Hepatocyte (in vitro differentiated cells): ENCODE results near the gene SPATA20. TPM values are rescaled to one million over a fixed set of nuclear protein-coding genes. Genes with fewer than 3 reads are reported as not detected.

Source experiments
- DNase-seq: peaks from one replicate; pipeline ENCODE4 v3.0.0-alpha.2; 2016; ENCODE audit warnings: low spot score
- H2AFZ ChIP-seq: fragments of 200-600 bp; sonication (generic); 2 replicates; pipeline ENCODE4 v1.6.0; 2016; ENCODE audit warnings: antibody characterized with exemption, mild to moderate bottlenecking
- H3K27ac ChIP-seq: fragments of 200-600 bp; sonication (generic); 2 replicates; pipeline ENCODE4 v1.5.1; 2016; ENCODE audit warnings: mild to moderate bottlenecking
- H3K27me3 ChIP-seq: fragments of 200-600 bp; sonication (generic); 2 replicates; pipeline ENCODE4 v1.6.1; 2016
- H3K36me3 ChIP-seq: fragments of 200-600 bp; sonication (generic); replicated peaks from 2 replicates; pipeline ENCODE4 v1.5.1; 2016; ENCODE audit warnings: low read depth; ENCODE audit not compliant: insufficient read depth
- H3K4me1 ChIP-seq: fragments of 200-600 bp; sonication (generic); 2 replicates; pipeline ENCODE4 v1.5.1; 2016; ENCODE audit warnings: mild to moderate bottlenecking, moderate library complexity; ENCODE audit not compliant: insufficient read depth
- H3K4me2 ChIP-seq: fragments of 200-600 bp; sonication (generic); 2 replicates; pipeline ENCODE4 v1.6.0; 2016
- H3K4me3 ChIP-seq: fragments of 200-600 bp; sonication (generic); 2 replicates; pipeline ENCODE4 v1.5.1; 2016; ENCODE audit warnings: mild to moderate bottlenecking
- H3K79me2 ChIP-seq: fragments of 200-600 bp; sonication (generic); 2 replicates; pipeline ENCODE4 v1.6.0; 2017; ENCODE audit warnings: mild to moderate bottlenecking
- H3K9me2 ChIP-seq: fragments of 200-600 bp; sonication (generic); replicated peaks from 2 replicates; pipeline ENCODE4 v1.6.0; 2017; ENCODE audit warnings: mild to moderate bottlenecking; ENCODE audit not compliant: insufficient read depth
- H3K9me3 ChIP-seq: fragments of 200-600 bp; sonication (generic); 2 replicates; pipeline ENCODE4 v1.5.1; 2016; ENCODE audit warnings: low read depth, mild to moderate bottlenecking
- H4K20me1 ChIP-seq: fragments of 200-600 bp; sonication (generic); 2 replicates; pipeline ENCODE4 v1.6.0; 2016; ENCODE audit warnings: mild to moderate bottlenecking; ENCODE audit not compliant: insufficient read depth, poor library complexity, severe bottlenecking
- EZH2 ChIP-seq: fragments of 200-600 bp; sonication (generic); IDR thresholded peaks from 2 replicates; pipeline ENCODE4 v1.6.1; 2016; ENCODE audit warnings: antibody characterized with exemption, mild to moderate bottlenecking, borderline replicate concordance
- EZH2phosphoT487 ChIP-seq: fragments of 200-600 bp; sonication (generic); IDR thresholded peaks from one replicate; pipeline ENCODE4 v1.6.1; 2018; ENCODE audit warnings: antibody characterized with exemption, mild to moderate bottlenecking, low read depth, moderate library complexity; ENCODE audit not compliant: unreplicated experiment, severe bottlenecking
- WGBS: methylation state at CpG from one replicate; pipeline ENCODE4 v1.1.6; 2016; ENCODE audit warnings: low lambda C conversion rate; ENCODE audit errors: missing lambda C conversion rate; 5-methylcytosine and 5-hydroxymethylcytosine counted together
- polyA plus RNA-seq: library from polyadenylated mRNA; unstranded; fragments of >200 nt; fragmentation: Nextera tagmentation; extraction: Ambion mirVana; gene quantifications from 2 replicates; pipeline ENCODE4 v1.2.1, GENCODE V29; 2016
- total RNA-seq: library from RNA; depleted of rRNA; stranded (reverse); fragments of >200 nt; gene quantifications from 2 replicates; pipeline ENCODE4 v1.2.3, GENCODE V29; 2014
- TF ChIP-seq, protein P1 (sequence below): fragments of 200-600 bp; sonication (generic); IDR thresholded peaks from 2 replicates; pipeline ENCODE4 v1.5.1; 2016; ENCODE audit warnings: antibody characterized with exemption, mild to moderate bottlenecking; ENCODE audit not compliant: poor library complexity

Gene SPATA20
- total and polyA plus RNA-seq, 2 experiments from 2014 or later: 97.5 to 108 TPM

- peak overlapping the region; percentile 90 for H3K4me2 ChIP-seq
- no peak for DNase-seq
- no peak for TF ChIP-seq EZH2
- TF ChIP-seq EZH2phosphoT487: no peak
- TF ChIP-seq, protein P1, sequence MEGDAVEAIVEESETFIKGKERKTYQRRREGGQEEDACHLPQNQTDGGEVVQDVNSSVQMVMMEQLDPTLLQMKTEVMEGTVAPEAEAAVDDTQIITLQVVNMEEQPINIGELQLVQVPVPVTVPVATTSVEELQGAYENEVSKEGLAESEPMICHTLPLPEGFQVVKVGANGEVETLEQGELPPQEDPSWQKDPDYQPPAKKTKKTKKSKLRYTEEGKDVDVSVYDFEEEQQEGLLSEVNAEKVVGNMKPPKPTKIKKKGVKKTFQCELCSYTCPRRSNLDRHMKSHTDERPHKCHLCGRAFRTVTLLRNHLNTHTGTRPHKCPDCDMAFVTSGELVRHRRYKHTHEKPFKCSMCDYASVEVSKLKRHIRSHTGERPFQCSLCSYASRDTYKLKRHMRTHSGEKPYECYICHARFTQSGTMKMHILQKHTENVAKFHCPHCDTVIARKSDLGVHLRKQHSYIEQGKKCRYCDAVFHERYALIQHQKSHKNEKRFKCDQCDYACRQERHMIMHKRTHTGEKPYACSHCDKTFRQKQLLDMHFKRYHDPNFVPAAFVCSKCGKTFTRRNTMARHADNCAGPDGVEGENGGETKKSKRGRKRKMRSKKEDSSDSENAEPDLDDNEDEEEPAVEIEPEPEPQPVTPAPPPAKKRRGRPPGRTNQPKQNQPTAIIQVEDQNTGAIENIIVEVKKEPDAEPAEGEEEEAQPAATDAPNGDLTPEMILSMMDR: no peak
Measured at GRCh38 chr17:50546701-50547034, 306 bp upstream of the SPATA20 start.

DNA sequence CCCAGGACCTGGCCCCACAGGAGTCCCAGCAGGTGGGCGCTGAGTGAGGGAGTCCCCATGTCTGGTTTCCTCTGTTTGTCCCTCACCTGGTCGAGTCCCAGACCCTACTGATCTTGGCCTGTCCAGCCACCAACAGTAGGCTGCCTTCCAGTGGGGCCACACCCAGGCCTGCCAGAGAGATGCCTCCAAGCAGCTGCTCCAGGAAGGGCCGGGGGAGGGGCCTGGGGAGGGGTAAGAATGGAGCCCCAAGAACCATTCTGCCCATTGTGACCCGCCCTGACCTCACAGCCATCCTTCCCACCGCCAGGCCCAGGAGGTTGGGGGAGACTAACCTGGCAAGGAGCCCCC, 736 bp downstream of the SPATA20 start:
- no peak for DNase-seq
- no peak overlapping the region for H2AFZ ChIP-seq
- TF ChIP-seq EZH2: no peak
- TF ChIP-seq EZH2phosphoT487: no peak
- TF ChIP-seq, protein P1: no peak

More at GRCh38 chr17:50546701-50547034, 306 bp upstream of the SPATA20 start:
- no peak overlapping the region for H3K27ac ChIP-seq
- no peaks in the 10 kb centered on the region for H3K27me3 ChIP-seq
- 56% methylated on average over 4 of the region's 4 CpGs for WGBS
- H3K9me2 ChIP-seq: no peaks in the 10 kb centered on the region
- no peak overlapping the region for H3K4me3 ChIP-seq
- H3K79me2 ChIP-seq: peaks cover 7% of the 10 kb centered on the region
- H2AFZ ChIP-seq: no peak overlapping the region
- no peaks in the 10 kb centered on the region for H3K36me3 ChIP-seq
- peaks cover 24% of the 10 kb centered on the region for H3K4me1 ChIP-seq
- no peaks in the 10 kb centered on the region for H3K9me3 ChIP-seq
- H4K20me1 ChIP-seq: no peaks in the 10 kb centered on the region

GRCh38 chr17:50548831-50549230, 1.9 kb downstream of the SPATA20 start:
- 88% methylated on average over 17 of the region's 18 CpGs for WGBS
- no peaks in the 10 kb centered on the region for H3K9me2 ChIP-seq
- no peak for DNase-seq

More for the DNA sequence above, 736 bp downstream of the SPATA20 start:
- Histone ChIP-seq H4K20me1 (no peaks in the 10 kb centered on the region), H3K4me2 (peak overlapping the region; percentile 90), H3K9me3 (no peaks in the 10 kb centered on the region), H3K79me2 (peaks cover 7% of the 10 kb centered on the region), H3K27ac (peak overlapping the region; percentile 73), H3K36me3 (no peaks in the 10 kb centered on the region), H3K4me1 (peaks cover 20% of the 10 kb centered on the region), H3K9me2 (no peaks in the 10 kb centered on the region), H3K4me3 (peak overlapping the region; percentile 46), H3K27me3 (no peaks in the 10 kb centered on the region)
- 76% methylated on average over 4 of the region's 5 CpGs for WGBS

More at GRCh38 chr17:50548831-50549230, 1.9 kb downstream of the SPATA20 start:
- Histone ChIP-seq H3K4me1 (peaks cover 11% of the 10 kb centered on the region), H2AFZ (no peak overlapping the region), H3K27me3 (no peaks in the 10 kb centered on the region), H3K4me3 (no peak overlapping the region), H4K20me1 (no peaks in the 10 kb centered on the region), H3K9me3 (no peaks in the 10 kb centered on the region), H3K79me2 (peaks cover 7% of the 10 kb centered on the region), H3K36me3 (no peaks in the 10 kb centered on the region), H3K27ac (no peak overlapping the region), H3K4me2 (no peak overlapping the region)
- no peak for TF ChIP-seq EZH2phosphoT487
- TF ChIP-seq EZH2: no peak
- TF ChIP-seq, protein P1: no peak
